OCI-LY1 (cell line): ENCODE measurements around the gene FMN2.
"Not testable (repeated sequence)": the region's sequence is repeated elsewhere in the genome, so short reads cannot be mapped to it uniquely, and the experiment has no call there.

Experiments
- H2AFZ ChIP-seq: fragments of 200-600 bp; sonication (generic), shearing (Covaris generic); 2 replicates; pipeline ENCODE4 v1.6.0; 2014; ENCODE audit warnings: antibody characterized with exemption, mild to moderate bottlenecking, low read length
- H3F3A ChIP-seq: fragments of 200-600 bp; sonication (generic), shearing (Covaris generic); 2 replicates; pipeline ENCODE4 v1.6.0; 2014; ENCODE audit warnings: mild to moderate bottlenecking, antibody characterized with exemption, low read length, moderate library complexity; ENCODE audit not compliant: insufficient read depth
- H3K27ac ChIP-seq: fragments of 200-600 bp; sonication (generic); 2 replicates; pipeline ENCODE4 v1.5.1; 2014; ENCODE audit warnings: low read length, mixed run types, mild to moderate bottlenecking, low read depth; ENCODE audit not compliant: poor library complexity, severe bottlenecking
- H3K27me3 ChIP-seq: fragments of 200-600 bp; sonication (generic); 2 replicates; pipeline ENCODE4 v1.6.0; 2014; ENCODE audit warnings: antibody characterized with exemption, mild to moderate bottlenecking, low read length, moderate library complexity; ENCODE audit not compliant: insufficient read depth
- H3K36me3 ChIP-seq: fragments of 200-600 bp; sonication (generic); 2 replicates; pipeline ENCODE4 v1.6.1; 2014; ENCODE audit warnings: mild to moderate bottlenecking, antibody characterized with exemption, low read length, moderate library complexity, mixed read lengths; ENCODE audit not compliant: insufficient read depth
- H3K4me1 ChIP-seq: fragments of 200-600 bp; sonication (generic); 2 replicates; pipeline ENCODE4 v1.5.1; 2014; ENCODE audit warnings: mild to moderate bottlenecking, low read length, moderate library complexity; ENCODE audit not compliant: insufficient read depth, severe bottlenecking
- H3K4me2 ChIP-seq: fragments of 200-600 bp; sonication (generic), shearing (Covaris generic); 2 replicates; pipeline ENCODE4 v1.6.1; 2014; ENCODE audit warnings: low read length
- H3K4me3 ChIP-seq: fragments of 200-600 bp; sonication (generic); 2 replicates; pipeline ENCODE4 v1.5.1; 2014; ENCODE audit warnings: low read length, low read depth, mild to moderate bottlenecking, mixed read lengths; ENCODE audit not compliant: poor library complexity, severe bottlenecking
- H3K79me2 ChIP-seq: fragments of 200-600 bp; shearing (Covaris generic); 2 replicates; pipeline ENCODE4 v1.6.1; 2016; ENCODE audit warnings: mixed run types, low read length, mixed read lengths; ENCODE audit not compliant: insufficient read depth
- H3K9ac ChIP-seq: fragments of 200-600 bp; sonication (generic), shearing (Covaris generic); 2 replicates; pipeline ENCODE4 v1.6.1; 2014; ENCODE audit warnings: mild to moderate bottlenecking, low read length, mixed read lengths
- H3K9me2 ChIP-seq: fragments of 200-600 bp; sonication (generic), shearing (Covaris generic); 2 replicates; pipeline ENCODE4 v1.6.1; 2014; ENCODE audit warnings: low read depth, mild to moderate bottlenecking, low read length, mixed read lengths
- H3K9me3 ChIP-seq: fragments of 200-600 bp; shearing (Covaris generic); 2 replicates; pipeline ENCODE4 v1.6.1; 2014; ENCODE audit warnings: low read length, mixed read lengths
- H4K20me1 ChIP-seq: fragments of 200-600 bp; sonication (generic), shearing (Covaris generic); 2 replicates; pipeline ENCODE4 v1.6.0; 2016; ENCODE audit warnings: mild to moderate bottlenecking, low read length; ENCODE audit not compliant: insufficient read depth
- EZH2 ChIP-seq: fragments of 200-600 bp; sonication (generic), shearing (Covaris generic); IDR thresholded peaks from 2 replicates; pipeline ENCODE4 v1.8.0; 2017; ENCODE audit warnings: borderline replicate concordance, mixed run types, mild to moderate bottlenecking, antibody characterized with exemption, low read length, moderate library complexity, mixed read lengths
- TF ChIP-seq, protein P1 (sequence below): fragments of 200-600 bp; sonication (generic), shearing (Covaris generic); IDR thresholded peaks from 2 replicates; pipeline ENCODE4 v1.5.1; 2017; ENCODE audit warnings: mild to moderate bottlenecking, antibody characterized with exemption, low read length, moderate library complexity, mixed read lengths

Gene FMN2

DNA sequence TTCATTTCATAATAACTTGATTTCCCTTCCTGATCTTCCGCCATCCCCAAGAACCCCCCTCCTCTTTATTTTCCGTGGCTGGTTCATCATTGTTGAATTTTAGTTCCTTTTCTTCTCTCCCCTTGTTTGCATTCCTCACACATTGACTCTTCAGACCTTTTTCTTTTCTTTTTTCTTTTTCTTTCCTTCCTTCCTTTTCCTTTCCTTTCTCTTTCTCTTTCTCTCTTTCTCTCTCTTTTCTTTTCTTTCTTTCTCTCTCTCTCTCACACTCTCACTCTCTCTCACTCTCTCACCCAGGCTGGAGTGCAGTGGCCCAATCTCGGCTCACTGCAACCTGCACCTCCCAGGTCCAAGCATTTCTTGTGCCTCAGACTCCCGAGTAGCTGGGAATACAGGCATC is 231.3 kb downstream of the FMN2 start:
- TF ChIP-seq, protein P1, sequence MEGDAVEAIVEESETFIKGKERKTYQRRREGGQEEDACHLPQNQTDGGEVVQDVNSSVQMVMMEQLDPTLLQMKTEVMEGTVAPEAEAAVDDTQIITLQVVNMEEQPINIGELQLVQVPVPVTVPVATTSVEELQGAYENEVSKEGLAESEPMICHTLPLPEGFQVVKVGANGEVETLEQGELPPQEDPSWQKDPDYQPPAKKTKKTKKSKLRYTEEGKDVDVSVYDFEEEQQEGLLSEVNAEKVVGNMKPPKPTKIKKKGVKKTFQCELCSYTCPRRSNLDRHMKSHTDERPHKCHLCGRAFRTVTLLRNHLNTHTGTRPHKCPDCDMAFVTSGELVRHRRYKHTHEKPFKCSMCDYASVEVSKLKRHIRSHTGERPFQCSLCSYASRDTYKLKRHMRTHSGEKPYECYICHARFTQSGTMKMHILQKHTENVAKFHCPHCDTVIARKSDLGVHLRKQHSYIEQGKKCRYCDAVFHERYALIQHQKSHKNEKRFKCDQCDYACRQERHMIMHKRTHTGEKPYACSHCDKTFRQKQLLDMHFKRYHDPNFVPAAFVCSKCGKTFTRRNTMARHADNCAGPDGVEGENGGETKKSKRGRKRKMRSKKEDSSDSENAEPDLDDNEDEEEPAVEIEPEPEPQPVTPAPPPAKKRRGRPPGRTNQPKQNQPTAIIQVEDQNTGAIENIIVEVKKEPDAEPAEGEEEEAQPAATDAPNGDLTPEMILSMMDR = no peak
- TF ChIP-seq EZH2 = no peak
- H3K4me1 ChIP-seq = no peaks in the 10 kb centered on the region
- H3F3A ChIP-seq = no peaks in the 10 kb centered on the region
- H4K20me1 ChIP-seq = no peaks in the 10 kb centered on the region
- H3K9ac ChIP-seq = no peak overlapping the region
- H3K4me2 ChIP-seq = no peak overlapping the region
- H3K4me3 ChIP-seq = no peak overlapping the region
- no peaks in the 10 kb centered on the region for H3K79me2 ChIP-seq
- no peaks in the 10 kb centered on the region for H3K9me2 ChIP-seq
- no peak overlapping the region for H2AFZ ChIP-seq
- H3K27me3 ChIP-seq = no peaks in the 10 kb centered on the region
- H3K27ac ChIP-seq = no peak overlapping the region
- H3K9me3 ChIP-seq = no peaks in the 10 kb centered on the region
- no peaks in the 10 kb centered on the region for H3K36me3 ChIP-seq

DNA sequence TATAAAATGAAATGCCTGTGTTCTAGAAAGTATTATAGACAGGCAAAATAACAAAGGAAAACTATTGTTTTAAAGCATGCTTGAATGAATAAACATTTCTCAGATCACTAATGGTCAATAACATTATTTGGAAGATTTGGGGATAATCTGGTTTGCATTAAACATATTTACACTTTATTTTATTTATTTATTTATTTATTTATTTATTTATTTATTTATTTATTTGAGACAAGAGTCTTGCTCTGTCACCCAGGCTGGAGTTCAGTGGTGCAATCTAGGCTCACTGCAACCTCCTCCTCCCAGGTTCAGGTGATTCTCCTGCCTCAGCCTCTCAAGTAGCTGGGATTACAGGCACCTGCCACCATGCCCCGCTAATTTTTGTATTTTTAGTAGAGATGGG is 236.7 kb downstream of the FMN2 start:
- H3K79me2 ChIP-seq, H3K27me3 ChIP-seq: not testable (repeated sequence)

DNA sequence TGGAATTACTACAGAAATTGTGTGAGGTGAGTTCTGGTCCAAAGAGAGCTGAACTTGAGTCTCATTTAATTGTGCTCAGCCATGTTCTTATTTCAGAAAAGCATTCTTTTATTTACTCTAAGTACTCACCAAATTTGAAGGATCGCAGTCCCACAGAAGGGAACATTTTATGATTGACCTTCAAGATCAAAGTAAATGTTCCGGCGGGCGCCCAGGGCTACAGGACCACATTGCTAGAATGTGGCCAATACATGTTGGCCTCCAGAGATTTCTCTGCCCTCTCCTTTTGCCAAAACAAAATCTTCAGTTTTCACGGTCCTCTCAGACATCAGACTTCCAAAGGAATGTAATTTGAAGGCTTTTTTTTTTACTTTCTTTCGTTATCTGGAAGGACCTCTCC is 237.8 kb downstream of the FMN2 start:
- no peaks in the 10 kb centered on the region for H3K9me3 ChIP-seq
- no peaks in the 10 kb centered on the region for H3K27me3 ChIP-seq
- H4K20me1 ChIP-seq = no peaks in the 10 kb centered on the region
- no peak overlapping the region for H3K9ac ChIP-seq
- H3K4me3 ChIP-seq = no peak overlapping the region
- H3K36me3 ChIP-seq = no peaks in the 10 kb centered on the region
- TF ChIP-seq, protein P1 = no peak
- TF ChIP-seq EZH2 = no peak
- no peaks in the 10 kb centered on the region for H3K9me2 ChIP-seq
- H3K27ac ChIP-seq = no peak overlapping the region
- no peaks in the 10 kb centered on the region for H3K79me2 ChIP-seq
- no peak overlapping the region for H2AFZ ChIP-seq
- no peak overlapping the region for H3K4me2 ChIP-seq
- no peaks in the 10 kb centered on the region for H3F3A ChIP-seq
- no peaks in the 10 kb centered on the region for H3K4me1 ChIP-seq

More for the DNA sequence above, 236.7 kb downstream of the FMN2 start:
- H3F3A ChIP-seq, H3K36me3 ChIP-seq, H3K27ac ChIP-seq, H3K4me3 ChIP-seq, H3K9ac ChIP-seq, H3K4me1 ChIP-seq, H4K20me1 ChIP-seq, H2AFZ ChIP-seq, H3K4me2 ChIP-seq, H3K9me3 ChIP-seq, H3K9me2 ChIP-seq: not testable (repeated sequence)

DNA sequence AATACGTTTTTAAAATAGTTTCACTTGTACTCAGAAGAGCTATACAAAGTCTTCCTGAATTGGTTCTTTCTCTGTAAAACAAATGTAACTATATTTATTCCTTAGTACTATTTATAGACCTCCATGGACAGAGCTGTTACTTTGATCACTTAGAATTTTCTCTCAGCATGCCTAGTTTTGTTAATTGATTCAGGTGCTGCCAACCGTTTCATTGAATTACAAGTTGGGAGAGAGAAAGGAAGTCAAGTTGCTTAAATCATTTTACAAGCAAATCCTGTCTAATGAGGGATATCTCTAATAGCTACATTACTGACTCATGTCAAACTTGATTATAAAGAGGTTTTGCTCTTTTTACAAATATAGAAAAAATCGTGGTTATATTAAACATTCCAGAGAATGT is 241.0 kb downstream of the FMN2 start:
- Histone ChIP-seq H3K27me3 (no peaks in the 10 kb centered on the region), H3K36me3 (no peaks in the 10 kb centered on the region), H3K79me2 (no peaks in the 10 kb centered on the region), H3K27ac (no peak overlapping the region), H3F3A (no peaks in the 10 kb centered on the region), H3K4me1 (no peaks in the 10 kb centered on the region), H3K4me3 (no peak overlapping the region), H3K9me3 (no peaks in the 10 kb centered on the region), H2AFZ (no peak overlapping the region), H3K9ac (no peak overlapping the region), H4K20me1 (no peaks in the 10 kb centered on the region), H3K9me2 (no peaks in the 10 kb centered on the region), H3K4me2 (no peak overlapping the region)
- TF ChIP-seq, protein P1 = no peak
- no peak for TF ChIP-seq EZH2
